SK-N-SH treated with all-trans-retinoic acid at 6 μM for 48 hours (cell line): ENCODE results near the gene DNAH2.

Source experiments
- ATAC-seq: fragments of 200-7000 bp; cut with Tn5 transposase; 3 replicates; pipeline ENCODE4 v1.9.1; 2020; ENCODE audit warnings: mild to moderate bottlenecking, moderate library complexity
- ARNTL ChIP-seq: fragments of 450-650 bp; formaldehyde crosslinking; IDR thresholded peaks from 2 replicates; pipeline ENCODE4 v1.5.0; 2020; ENCODE audit warnings: low read depth, mild to moderate bottlenecking, moderate library complexity, borderline replicate concordance
- BACH2 ChIP-seq: fragments of 250-450 bp; sonication (Bioruptor Pico); IDR thresholded peaks from 2 replicates; pipeline ENCODE4 v1.9.0; 2021; ENCODE audit warnings: mild to moderate bottlenecking, borderline replicate concordance
- CSDC2 ChIP-seq: fragments of 250-450 bp; sonication (Bioruptor Pico); IDR thresholded peaks from 2 replicates; pipeline ENCODE4 v1.5.0; 2020; ENCODE audit warnings: mild to moderate bottlenecking, moderate library complexity
- ESRRG ChIP-seq: fragments of 250-450 bp; sonication (Bioruptor Pico); IDR thresholded peaks from 2 replicates; pipeline ENCODE4 v1.6.1; 2021; ENCODE audit warnings: mild to moderate bottlenecking
- GLIS3 ChIP-seq: fragments of 250-450 bp; sonication (Bioruptor Pico); IDR thresholded peaks from 2 replicates; pipeline ENCODE4 v1.5.0; 2020; ENCODE audit warnings: mild to moderate bottlenecking, moderate library complexity
- ISL1 ChIP-seq: fragments of 250-450 bp; sonication (Bioruptor Pico); IDR thresholded peaks from 2 replicates; pipeline ENCODE4 v2.1.2; 2022; ENCODE audit warnings: mild to moderate bottlenecking, moderate library complexity
- OSR1 ChIP-seq: fragments of 250-450 bp; sonication (Bioruptor Pico); IDR thresholded peaks from 2 replicates; pipeline ENCODE4 v1.8.0; 2022; ENCODE audit warnings: moderate library complexity, mild to moderate bottlenecking, inconsistent platforms
- PPARA ChIP-seq: fragments of 250-450 bp; sonication (Bioruptor Pico); IDR thresholded peaks from 2 replicates; pipeline ENCODE4 v1.5.0; 2020; ENCODE audit warnings: mild to moderate bottlenecking, borderline replicate concordance
- RARB ChIP-seq: fragments of 250-450 bp; sonication (Bioruptor Pico); IDR thresholded peaks from 2 replicates; pipeline ENCODE4 v1.8.0; 2021; ENCODE audit warnings: mild to moderate bottlenecking, moderate library complexity
- SNAI2 ChIP-seq: fragments of 250-450 bp; sonication (Bioruptor Pico); IDR thresholded peaks from 2 replicates; pipeline ENCODE4 v1.5.0; 2020; ENCODE audit warnings: mild to moderate bottlenecking, moderate library complexity
- TCF4 ChIP-seq: fragments of 250-450 bp; sonication (Bioruptor Pico); IDR thresholded peaks from 2 replicates; pipeline ENCODE4 v1.8.0; 2021; ENCODE audit warnings: mild to moderate bottlenecking, moderate library complexity, borderline replicate concordance
- TOX ChIP-seq: fragments of 250-450 bp; sonication (Bioruptor Pico); IDR thresholded peaks from 2 replicates; pipeline ENCODE4 v1.8.0; 2021; ENCODE audit warnings: mild to moderate bottlenecking, moderate library complexity, borderline replicate concordance
- ZC3H10 ChIP-seq: fragments of 250-450 bp; sonication (Bioruptor Pico); IDR thresholded peaks from 2 replicates; pipeline ENCODE4 v1.5.1; 2021; ENCODE audit warnings: mild to moderate bottlenecking, moderate library complexity
- ZFP3 ChIP-seq: fragments of 250-450 bp; sonication (Bioruptor Pico); IDR thresholded peaks from 2 replicates; pipeline ENCODE4 v1.5.0; 2020; ENCODE audit warnings: mild to moderate bottlenecking, moderate library complexity
- ZFP30 ChIP-seq: fragments of 450-650 bp; formaldehyde crosslinking; IDR thresholded peaks from 2 replicates; pipeline ENCODE4 v1.5.0; 2022; ENCODE audit warnings: mild to moderate bottlenecking, moderate library complexity
- ZNF565 ChIP-seq: fragments of 450-650 bp; formaldehyde crosslinking; conservative IDR thresholded peaks from 2 replicates; pipeline ENCODE4 v1.5.0; 2020; ENCODE audit warnings: low read depth, mild to moderate bottlenecking, moderate library complexity
- ZNF70 ChIP-seq: fragments of 450-650 bp; formaldehyde crosslinking; IDR thresholded peaks from 2 replicates; pipeline ENCODE4 v1.5.0; 2020; ENCODE audit warnings: mild to moderate bottlenecking, moderate library complexity
- ZNF8 ChIP-seq: fragments of 450-650 bp; formaldehyde crosslinking; IDR thresholded peaks from 2 replicates; pipeline ENCODE4 v1.5.0; 2020; ENCODE audit warnings: mild to moderate bottlenecking, moderate library complexity
- TF ChIP-seq, protein P1 (sequence below): fragments of 250-450 bp; sonication (Bioruptor Pico); IDR thresholded peaks from 2 replicates; pipeline ENCODE4 v1.5.1; 2021; ENCODE audit warnings: mild to moderate bottlenecking, moderate library complexity
- TF ChIP-seq, protein P2 (sequence below): fragments of 250-450 bp; sonication (Bioruptor Pico); IDR thresholded peaks from 2 replicates; pipeline ENCODE4 v1.5.1; 2020; ENCODE audit warnings: low read depth, mild to moderate bottlenecking, moderate library complexity
- TF ChIP-seq, protein P3 (sequence below): fragments of 250-450 bp; sonication (Bioruptor Pico); IDR thresholded peaks from 2 replicates; pipeline ENCODE4 v1.5.0; 2020; ENCODE audit warnings: mild to moderate bottlenecking, moderate library complexity
- TF ChIP-seq, protein P4 (sequence below): fragments of 250-450 bp; sonication (Bioruptor Pico); IDR thresholded peaks from 2 replicates; pipeline ENCODE4 v1.8.0; 2021; ENCODE audit warnings: low read depth, mild to moderate bottlenecking, moderate library complexity, borderline replicate concordance
- TF ChIP-seq, protein P5 (sequence below): fragments of 250-450 bp; sonication (Bioruptor Pico); IDR thresholded peaks from 2 replicates; pipeline ENCODE4 v1.8.0; 2020; ENCODE audit warnings: mild to moderate bottlenecking, moderate library complexity, borderline replicate concordance

DNAH2 gene

DNA sequence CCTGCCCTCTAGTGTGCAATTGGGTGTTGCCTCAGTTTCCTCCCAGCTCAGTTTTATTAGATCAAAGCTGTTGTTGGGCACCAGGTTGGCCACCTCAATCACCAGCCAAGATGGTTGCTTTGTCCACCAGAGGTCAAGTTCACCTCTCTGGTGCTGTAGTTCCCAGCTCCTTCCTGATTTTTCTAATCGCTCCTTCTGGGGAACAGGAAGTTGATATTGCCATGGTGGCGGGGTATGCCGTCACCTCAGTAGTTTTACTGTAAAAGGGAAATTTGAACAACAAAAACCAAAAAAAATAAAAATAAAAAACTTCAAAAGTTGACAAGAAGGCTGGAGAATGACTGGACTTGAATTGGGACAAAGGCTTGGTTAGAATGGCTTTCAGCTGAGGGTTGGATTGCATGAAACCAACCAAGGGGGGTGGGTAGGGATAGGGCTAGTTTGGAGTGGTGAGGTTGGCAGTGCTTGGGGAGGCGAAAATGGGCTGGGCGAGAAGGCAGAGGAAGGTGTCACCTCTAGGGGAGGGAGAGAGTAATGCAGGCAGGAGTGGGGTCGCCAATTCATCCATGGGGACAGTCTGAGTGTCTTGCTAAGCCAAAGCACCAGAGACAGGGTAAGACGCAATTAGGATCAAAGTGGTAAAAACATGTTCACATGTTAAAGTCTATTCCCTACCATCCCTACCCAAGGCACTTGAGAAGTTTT is 6.3 kb upstream of the DNAH2 start:
- ATAC-seq, result peak; percentile 37; the same call in 1 of the 3 replicates
- TF ChIP-seq TOX (CRISPR knock-in tag) (no peak), BACH2 (CRISPR knock-in tag) (no peak), ISL1 (CRISPR knock-in tag) (no peak), RARB (no peak), ZNF8 (no peak), SNAI2 (CRISPR knock-in tag) (no peak), ZFP30 (no peak)
- TF ChIP-seq, protein P1, sequence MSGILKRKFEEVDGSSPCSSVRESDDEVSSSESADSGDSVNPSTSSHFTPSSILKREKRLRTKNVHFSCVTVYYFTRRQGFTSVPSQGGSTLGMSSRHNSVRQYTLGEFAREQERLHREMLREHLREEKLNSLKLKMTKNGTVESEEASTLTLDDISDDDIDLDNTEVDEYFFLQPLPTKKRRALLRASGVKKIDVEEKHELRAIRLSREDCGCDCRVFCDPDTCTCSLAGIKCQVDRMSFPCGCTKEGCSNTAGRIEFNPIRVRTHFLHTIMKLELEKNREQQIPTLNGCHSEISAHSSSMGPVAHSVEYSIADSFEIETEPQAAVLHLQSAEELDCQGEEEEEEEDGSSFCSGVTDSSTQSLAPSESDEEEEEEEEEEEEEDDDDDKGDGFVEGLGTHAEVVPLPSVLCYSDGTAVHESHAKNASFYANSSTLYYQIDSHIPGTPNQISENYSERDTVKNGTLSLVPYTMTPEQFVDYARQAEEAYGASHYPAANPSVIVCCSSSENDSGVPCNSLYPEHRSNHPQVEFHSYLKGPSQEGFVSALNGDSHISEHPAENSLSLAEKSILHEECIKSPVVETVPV (CRISPR knock-in tag), result no peak

DNA sequence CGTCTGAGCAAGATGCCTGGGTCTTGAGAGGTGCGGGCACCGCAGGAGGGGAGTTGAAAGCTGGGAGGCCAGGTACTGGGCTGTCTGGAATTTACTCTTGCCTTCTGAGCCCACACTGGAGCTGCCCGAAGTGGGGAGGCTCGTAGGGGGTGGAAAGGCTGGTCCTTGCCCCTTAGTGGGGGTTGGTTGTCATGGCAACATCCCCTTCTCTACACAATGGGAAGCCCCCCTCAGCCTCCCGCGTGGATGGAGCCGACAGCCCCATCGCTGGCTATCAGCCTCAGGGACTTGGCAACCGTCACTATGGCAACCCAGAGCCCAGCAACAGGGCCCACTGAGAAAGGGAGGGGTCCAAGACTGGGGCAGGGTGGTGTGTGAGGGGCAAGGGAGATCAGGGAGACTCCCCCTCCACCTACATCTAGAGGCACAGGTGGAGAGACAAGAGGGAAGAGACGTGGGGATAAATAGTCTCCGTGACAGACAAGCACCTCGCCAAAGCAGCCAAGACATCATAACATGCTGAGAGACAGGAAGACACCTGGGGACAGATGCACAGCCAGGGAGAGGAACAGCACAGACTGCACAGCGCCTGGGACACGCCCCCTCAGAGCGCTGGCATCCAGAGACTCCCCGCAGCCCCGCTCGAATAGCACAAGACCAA is 5.3 kb upstream of the DNAH2 start:
- ATAC-seq, result no peak
- TF ChIP-seq ZNF70 (CRISPR knock-in tag), result no peak
- no peak for TF ChIP-seq OSR1 (CRISPR knock-in tag)
- no peak for TF ChIP-seq ARNTL
- TF ChIP-seq ZNF565 (CRISPR knock-in tag), result no peak
- TF ChIP-seq, protein P2, sequence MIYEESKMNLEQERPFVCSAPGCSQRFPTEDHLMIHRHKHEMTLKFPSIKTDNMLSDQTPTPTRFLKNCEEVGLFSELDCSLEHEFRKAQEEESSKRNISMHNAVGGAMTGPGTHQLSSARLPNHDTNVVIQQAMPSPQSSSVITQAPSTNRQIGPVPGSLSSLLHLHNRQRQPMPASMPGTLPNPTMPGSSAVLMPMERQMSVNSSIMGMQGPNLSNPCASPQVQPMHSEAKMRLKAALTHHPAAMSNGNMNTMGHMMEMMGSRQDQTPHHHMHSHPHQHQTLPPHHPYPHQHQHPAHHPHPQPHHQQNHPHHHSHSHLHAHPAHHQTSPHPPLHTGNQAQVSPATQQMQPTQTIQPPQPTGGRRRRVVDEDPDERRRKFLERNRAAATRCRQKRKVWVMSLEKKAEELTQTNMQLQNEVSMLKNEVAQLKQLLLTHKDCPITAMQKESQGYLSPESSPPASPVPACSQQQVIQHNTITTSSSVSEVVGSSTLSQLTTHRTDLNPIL, result no peak
- TF ChIP-seq ISL1 (CRISPR knock-in tag), result no peak
- TF ChIP-seq PPARA (CRISPR knock-in tag), result no peak
- no peak for TF ChIP-seq BACH2 (CRISPR knock-in tag)
- TF ChIP-seq, protein P3, sequence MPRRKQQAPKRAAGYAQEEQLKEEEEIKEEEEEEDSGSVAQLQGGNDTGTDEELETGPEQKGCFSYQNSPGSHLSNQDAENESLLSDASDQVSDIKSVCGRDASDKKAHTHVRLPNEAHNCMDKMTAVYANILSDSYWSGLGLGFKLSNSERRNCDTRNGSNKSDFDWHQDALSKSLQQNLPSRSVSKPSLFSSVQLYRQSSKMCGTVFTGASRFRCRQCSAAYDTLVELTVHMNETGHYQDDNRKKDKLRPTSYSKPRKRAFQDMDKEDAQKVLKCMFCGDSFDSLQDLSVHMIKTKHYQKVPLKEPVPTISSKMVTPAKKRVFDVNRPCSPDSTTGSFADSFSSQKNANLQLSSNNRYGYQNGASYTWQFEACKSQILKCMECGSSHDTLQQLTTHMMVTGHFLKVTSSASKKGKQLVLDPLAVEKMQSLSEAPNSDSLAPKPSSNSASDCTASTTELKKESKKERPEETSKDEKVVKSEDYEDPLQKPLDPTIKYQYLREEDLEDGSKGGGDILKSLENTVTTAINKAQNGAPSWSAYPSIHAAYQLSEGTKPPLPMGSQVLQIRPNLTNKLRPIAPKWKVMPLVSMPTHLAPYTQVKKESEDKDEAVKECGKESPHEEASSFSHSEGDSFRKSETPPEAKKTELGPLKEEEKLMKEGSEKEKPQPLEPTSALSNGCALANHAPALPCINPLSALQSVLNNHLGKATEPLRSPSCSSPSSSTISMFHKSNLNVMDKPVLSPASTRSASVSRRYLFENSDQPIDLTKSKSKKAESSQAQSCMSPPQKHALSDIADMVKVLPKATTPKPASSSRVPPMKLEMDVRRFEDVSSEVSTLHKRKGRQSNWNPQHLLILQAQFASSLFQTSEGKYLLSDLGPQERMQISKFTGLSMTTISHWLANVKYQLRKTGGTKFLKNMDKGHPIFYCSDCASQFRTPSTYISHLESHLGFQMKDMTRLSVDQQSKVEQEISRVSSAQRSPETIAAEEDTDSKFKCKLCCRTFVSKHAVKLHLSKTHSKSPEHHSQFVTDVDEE (CRISPR knock-in tag), result no peak
- TF ChIP-seq ZC3H10, result no peak
- no peak for TF ChIP-seq ZNF8
- TF ChIP-seq, protein P4, sequence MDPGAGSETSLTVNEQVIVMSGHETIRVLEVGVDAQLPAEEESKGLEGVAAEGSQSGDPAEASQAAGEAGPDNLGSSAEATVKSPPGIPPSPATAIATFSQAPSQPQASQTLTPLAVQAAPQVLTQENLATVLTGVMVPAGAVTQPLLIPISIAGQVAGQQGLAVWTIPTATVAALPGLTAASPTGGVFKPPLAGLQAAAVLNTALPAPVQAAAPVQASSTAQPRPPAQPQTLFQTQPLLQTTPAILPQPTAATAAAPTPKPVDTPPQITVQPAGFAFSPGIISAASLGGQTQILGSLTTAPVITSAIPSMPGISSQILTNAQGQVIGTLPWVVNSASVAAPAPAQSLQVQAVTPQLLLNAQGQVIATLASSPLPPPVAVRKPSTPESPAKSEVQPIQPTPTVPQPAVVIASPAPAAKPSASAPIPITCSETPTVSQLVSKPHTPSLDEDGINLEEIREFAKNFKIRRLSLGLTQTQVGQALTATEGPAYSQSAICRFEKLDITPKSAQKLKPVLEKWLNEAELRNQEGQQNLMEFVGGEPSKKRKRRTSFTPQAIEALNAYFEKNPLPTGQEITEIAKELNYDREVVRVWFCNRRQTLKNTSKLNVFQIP (CRISPR knock-in tag), result no peak
- no peak for TF ChIP-seq TCF4 (CRISPR knock-in tag)
- TF ChIP-seq, protein P1 (CRISPR knock-in tag), result no peak
- no peak for TF ChIP-seq SNAI2 (CRISPR knock-in tag)
- TF ChIP-seq RARB, result no peak

DNA sequence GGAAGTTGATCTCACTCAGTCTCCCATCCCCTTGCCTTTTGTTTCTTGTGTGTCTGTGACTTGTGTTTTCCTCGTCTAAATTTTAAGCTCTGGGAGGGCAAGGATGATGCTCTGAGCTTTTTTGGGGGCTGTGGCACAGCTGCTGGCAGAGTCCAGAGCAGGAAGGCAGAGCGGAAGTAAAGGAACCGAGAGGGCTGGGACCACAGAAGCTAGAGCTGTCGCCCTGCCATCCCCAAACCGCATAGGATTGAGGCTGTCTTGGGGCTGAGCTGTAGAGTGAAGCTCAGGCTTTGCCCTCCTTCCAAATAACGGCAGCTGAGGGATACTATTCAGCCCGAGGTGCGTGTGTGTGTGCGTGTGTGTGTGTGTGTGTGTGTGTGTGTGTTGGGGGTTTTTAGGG is 3.8 kb upstream of the DNAH2 start:
- TF ChIP-seq, protein P1 (CRISPR knock-in tag), result no peak
- no peak for TF ChIP-seq GLIS3 (CRISPR knock-in tag)
- TF ChIP-seq ISL1 (CRISPR knock-in tag), result no peak
- TF ChIP-seq ESRRG, result no peak
- TF ChIP-seq PPARA (CRISPR knock-in tag), result no peak
- no peak for TF ChIP-seq ZFP3 (CRISPR knock-in tag)
- TF ChIP-seq, protein P5, sequence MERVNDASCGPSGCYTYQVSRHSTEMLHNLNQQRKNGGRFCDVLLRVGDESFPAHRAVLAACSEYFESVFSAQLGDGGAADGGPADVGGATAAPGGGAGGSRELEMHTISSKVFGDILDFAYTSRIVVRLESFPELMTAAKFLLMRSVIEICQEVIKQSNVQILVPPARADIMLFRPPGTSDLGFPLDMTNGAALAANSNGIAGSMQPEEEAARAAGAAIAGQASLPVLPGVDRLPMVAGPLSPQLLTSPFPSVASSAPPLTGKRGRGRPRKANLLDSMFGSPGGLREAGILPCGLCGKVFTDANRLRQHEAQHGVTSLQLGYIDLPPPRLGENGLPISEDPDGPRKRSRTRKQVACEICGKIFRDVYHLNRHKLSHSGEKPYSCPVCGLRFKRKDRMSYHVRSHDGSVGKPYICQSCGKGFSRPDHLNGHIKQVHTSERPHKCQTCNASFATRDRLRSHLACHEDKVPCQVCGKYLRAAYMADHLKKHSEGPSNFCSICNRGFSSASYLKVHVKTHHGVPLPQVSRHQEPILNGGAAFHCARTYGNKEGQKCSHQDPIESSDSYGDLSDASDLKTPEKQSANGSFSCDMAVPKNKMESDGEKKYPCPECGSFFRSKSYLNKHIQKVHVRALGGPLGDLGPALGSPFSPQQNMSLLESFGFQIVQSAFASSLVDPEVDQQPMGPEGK (CRISPR knock-in tag), result no peak
- no peak for TF ChIP-seq RARB
- TF ChIP-seq TCF4 (CRISPR knock-in tag), result no peak
- TF ChIP-seq ZNF565 (CRISPR knock-in tag), result no peak
- no peak for TF ChIP-seq ZFP30
- no peak for TF ChIP-seq CSDC2

More for the DNA sequence above, 3.8 kb upstream of the DNAH2 start:
- no peak for ATAC-seq
